ENCODE measurements around the gene TGFBR3.

Gene TGFBR3

DNA sequence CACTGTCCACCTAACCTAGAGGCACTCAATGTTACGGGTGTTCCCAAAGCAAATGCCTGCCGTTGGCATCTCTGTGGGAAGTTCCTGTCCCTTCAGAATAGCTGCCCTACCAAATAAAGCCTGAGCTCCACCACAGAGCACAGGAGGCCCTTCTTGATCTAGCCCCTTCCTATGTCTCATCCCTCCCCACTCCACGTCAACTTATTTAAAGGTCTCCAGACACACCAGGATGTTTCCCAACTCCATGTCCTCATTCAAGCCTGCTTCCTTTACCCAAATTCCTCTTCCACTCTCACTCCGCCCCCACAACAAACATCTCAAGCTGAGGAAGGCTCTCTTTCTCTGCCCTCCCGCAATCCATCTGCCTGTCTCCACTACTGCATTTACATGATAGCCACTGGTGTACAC is 87.7 kb downstream of the TGFBR3 start:
- FAIRE-seq: no peak

DNA sequence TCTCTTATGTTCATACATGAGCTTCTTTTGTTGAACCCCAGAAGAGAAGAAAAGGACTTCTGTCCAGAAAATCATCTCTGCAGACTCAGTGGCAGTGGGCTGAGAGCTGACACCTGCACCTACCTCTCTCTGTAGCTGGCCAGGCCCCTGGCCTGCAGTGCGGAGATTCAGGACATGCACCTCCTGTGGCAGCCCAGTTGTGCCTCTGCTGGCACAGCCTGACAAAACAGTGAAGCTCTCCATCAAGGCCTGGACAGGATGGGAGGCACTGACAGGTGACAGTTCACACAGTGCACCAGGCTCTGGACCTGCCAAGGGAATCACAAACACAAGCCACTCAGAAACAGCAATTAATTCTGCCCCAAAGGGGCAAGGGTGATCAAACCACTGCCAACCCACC is 88.8 kb downstream of the TGFBR3 start:
- FAIRE-seq: no peak

DNA sequence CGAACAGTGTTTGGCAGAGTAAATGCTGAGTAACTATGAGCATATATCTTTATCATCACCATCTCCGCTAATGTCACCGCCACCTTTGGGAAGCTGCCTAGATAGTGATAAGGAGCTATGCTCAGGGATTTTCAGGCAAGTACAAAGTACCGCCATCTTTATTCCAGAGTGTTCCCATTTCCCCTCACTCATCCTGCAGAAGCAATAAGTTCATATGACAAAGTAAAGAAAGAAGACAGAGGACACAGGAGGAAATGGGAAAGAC is 89.6 kb downstream of the TGFBR3 start:
- FAIRE-seq: no peak

DNA sequence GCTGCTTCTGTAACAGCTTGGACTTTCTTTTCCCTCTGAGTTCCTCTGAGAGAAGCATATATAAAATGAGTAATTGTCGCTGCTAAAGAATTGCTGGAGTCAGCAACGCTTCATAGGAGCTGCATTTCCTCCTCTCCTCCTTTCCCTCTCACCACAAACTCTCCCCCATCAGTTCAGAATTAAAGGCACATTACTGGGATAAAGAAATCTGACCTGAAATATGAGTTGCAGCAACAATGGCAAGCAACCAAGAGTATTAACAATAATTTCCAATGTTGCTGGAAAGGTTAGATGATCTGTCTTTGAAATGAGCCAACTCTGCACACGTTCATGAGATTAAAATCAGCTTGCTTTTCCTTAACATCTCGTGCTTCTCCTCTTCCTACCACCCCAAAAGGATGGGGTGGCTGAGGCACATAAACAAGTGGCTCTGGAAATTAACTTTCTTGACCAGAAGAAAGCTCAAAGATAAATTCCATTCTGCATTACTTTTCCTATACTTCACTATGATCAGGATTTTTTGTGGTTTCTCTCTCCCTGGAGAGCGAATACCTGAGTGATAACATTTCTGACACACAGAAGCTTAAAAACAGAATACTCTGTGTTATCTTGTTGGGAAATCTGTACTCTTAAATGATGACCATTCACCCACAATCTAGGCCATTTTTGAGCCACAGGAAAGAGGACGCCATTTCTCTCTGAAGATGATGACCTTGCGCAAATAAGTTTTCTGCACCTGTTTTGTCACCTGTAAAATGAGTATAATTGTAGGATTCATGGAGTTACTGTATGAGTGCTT is 90.2 kb downstream of the TGFBR3 start:
- FAIRE-seq: no peak

DNA sequence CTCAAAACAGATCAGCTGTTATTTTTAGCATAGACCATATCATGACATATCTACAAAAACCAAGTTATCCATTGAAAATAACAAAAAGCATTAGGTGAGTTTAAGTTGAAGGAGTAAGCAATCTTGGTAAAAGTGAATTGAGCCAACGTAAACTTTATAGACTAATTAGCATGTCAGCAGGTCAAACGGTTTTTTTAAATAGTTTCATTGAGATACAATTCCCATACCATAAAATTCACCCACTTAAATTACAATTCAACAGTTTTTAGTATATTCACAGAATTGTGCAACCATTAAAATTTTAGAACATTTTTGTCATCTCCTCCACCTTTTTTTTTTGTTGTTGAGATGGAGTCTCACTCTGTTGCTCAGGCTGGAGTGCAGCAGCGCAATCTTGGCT is 92.1 kb downstream of the TGFBR3 start:
- FAIRE-seq: no peak

DNA sequence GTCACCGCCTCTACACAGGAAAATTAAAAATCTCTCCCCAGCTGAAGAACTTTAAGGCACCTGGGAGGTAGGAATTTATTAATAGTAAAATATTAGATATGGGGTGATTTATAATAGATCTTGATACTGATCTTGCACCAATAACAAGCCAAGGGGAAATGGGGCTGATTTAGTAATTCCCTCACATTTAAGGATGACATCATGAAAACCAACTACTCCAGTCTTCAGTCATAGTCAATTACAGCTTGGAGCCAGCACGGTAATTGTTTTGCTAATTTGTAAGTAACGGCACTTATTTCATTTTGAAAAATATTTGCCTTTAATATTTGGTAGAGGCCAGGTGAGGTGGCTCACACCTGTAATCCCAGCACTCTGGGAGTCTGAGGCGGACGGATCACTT is 92.8 kb downstream of the TGFBR3 start:
- no peak for FAIRE-seq

DNA sequence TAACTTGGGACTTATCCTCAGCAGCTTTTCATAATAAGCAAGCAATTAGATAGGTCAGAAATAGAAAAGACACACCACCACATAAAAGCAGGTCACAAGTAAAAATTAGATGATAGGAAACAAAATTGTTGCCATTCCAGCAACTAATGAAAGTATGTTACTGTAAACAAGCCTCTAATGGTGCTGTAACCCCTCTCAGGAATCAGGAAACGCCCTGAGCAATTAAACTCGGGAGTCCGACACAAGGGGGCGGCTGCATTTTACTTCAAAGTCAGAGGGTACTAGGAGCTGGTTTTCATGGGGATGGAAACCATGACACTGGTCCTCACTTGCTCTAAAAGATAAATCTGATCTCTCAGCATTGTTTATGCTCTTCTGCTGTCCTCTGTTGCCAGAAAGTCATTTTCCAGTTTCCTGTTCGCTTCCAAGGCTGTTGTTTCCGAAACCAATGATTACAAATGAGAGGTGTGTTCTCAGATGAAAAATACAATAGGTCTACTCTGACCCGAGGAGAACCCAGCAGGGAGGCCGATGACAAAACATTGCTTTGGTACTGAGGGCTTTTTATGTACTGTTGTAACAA is 93.4 kb downstream of the TGFBR3 start:
- no peak for FAIRE-seq

DNA sequence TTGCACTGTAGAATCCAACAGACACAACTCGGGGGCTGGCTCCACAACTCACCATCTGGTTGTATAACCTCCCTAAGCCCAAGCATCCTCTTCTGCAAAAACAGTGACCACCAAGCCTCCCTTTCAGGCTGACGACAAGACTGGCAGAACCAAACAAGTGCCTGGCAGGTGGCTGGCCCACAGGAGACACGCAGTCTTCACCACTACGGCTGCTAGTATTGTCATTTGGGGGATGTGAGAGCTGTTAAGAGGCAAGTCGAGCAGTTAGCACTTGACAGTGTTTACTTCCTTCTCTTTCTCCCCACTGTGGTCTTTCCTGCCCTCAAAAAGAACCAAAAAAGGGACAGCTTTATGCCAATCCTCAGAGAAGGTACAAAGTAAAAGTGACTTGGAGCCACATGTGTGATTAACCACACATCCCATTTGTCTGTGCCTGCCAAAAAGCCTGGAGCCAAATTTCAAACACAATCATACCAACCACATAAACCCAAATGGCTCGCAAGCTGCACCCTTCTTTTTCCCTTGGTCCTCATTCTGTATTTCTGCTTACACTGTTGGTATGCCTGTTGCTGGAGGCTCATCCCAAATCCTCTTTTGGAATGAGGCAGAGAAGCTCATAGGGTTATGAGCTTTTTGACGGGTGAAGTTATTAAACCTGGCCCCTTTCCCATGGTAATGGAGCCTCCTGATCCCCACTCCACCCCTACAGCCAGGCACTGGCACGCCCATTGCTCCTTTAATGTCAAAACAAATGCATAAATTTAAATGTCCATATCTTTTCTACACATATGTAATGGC is 94.1 kb downstream of the TGFBR3 start:
- FAIRE-seq: no peak

DNA sequence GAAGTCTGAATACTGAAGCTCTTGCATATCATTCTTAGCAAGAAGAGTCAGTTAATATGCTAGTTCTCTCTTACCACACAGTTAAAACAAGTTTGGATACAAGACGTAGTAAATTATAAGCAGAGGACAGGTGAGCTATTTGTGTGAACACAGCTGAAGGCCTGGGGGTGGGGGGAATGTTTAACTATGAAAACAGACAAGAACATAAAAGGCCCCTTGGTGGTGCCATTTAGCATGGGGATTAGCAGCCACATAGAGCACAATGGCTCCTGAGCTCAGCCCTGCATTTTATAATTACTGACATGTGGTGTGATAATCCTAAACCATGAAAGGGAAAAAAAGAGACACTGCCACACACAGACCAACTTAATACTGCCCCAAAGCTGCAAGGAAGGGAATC is 94.8 kb downstream of the TGFBR3 start:
- FAIRE-seq: no peak

DNA sequence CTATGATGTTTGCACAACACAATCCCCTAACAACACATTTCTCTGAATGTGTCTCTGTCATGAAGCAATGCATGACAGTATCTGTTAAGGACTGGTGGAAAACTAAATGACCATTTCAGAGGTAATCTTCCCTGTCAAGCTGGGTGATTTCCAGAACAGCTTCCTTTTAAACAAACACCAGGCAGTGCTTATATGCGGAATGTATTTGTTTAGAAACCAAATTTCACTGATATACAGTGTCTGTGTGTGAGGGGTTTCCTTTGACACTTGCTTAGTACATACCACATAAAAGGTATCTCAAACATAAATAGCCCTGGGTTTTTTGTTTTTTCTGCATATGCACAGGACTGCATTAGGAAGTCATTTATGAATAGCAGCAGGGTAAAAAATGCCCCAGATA is 95.6 kb downstream of the TGFBR3 start:
- FAIRE-seq: no peak

DNA sequence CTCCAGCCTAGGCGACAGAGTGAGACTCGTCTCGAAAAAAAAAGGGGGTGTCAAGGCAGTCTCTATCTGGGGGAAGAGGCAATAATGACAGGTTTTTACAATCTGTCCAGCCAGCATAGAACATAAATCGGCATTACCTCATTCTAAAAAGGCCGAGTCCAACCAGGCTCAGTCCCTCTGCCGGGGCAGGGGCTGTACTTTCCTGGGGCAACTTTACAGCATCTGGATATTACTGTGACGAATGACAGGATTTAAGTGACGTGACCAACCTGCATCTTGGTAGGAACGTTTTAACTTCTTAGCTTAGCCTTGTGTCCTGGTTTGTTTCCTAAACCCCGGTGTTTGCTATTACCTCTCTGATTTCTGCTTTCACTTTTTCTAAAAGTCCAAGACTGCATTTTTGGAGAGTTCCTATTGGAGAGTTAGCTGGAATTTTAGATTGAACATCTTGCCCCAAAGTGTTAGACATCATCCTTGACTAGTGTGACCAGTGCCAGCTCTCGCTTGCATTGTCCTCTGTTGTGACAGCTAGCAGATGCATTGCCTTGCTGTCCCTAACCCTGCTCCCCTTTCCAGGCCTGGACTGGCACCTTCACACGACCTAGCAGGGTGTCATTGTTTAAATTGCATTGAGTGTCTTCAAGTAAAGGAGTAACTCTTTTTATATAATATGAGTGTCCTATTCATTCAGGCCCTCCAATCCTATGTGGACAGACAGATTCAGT is 96.5 kb downstream of the TGFBR3 start:
- no peak for FAIRE-seq

DNA sequence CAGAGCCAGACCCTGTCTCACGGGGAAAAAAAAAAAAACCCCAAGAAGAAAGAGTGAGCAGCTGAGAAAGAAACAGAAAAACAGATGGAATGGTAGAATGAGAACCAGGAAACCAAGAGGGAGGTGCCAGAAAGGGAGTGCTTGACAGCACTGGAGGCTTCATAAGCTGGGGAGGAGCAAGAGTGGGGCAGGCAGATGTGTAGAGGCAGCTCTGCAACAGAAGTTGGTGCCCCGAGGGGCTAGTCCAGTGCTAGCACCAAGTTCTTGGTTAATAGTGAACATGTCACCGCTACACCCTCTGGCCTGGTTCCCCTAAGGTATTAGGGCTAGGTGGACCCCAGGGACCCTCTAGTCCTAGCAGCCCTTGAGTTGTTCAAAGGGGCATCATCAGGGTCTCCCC is 98.0 kb downstream of the TGFBR3 start:
- no peak for FAIRE-seq

DNA sequence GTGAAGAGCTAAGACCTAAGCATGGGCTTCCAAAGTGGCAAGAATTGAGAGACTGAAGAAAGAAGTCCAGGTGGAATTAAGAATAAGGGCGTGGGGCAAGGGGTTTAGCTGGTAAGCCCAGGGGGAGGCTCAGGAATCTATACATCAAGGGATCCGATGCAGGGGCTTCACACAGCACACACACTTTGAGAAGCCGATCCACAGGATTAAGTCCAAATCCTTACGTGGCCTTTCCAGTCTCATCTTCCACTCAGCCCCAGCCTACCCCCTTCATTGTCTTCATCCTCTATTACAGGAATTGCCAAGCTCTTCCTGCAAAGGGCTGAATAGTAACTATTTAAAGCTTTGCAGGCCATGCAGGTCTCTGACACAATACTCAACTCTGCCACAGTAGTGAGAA is 101.3 kb downstream of the TGFBR3 start:
- no peak for FAIRE-seq

DNA sequence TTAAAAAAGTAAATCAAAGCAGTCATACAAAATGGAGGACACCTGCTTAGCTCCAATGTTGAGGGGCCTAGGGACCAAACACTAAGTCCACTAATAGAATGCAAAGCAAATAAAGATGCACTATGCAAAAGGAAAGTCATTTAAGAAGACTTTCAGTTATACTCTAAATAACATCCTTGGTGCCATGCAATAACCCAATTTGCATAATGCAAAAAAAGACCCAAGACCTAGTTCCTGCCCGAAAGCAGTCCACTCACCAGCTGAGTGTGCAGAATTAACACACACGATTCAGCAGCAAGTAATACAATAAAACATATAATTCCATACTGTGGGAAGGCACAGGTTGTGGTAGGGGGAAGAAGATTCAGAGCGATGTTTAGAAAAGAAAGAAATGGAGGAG is 101.8 kb downstream of the TGFBR3 start:
- no peak for FAIRE-seq

DNA sequence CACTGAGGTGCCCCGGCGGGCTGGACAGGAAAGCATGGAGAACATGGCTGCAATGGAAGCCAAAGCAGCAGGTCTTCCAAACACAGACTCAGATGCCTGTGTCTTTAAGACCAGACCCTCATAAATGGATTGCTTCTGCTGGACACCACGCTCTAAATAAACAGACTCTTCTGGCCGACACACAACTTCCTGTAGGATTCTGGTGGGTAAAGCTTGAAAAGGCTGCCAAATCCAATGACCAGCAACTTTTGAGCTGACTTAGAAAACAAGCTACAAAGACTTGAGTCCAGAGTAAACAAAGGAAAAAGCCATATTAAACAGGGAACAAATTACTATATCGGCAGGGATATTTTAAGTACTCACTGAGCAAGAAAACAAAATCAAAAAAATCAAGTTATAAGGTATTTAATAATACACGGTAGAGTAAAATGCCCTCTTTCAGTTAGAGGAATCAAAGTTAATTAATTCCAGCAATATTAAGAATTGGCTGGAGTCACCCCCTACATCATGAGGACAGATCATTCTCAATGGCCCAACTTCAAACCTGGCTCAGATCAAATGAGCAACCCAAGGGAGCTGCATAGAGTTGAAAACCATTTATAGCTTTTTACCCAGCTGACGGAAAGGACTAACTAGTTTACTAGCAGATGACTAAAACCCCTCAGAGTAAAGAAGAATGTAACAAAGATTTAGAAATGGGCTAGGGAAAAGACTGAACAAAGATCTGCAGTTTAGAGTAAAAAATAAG is 102.4 kb downstream of the TGFBR3 start:
- FAIRE-seq: no peak

DNA sequence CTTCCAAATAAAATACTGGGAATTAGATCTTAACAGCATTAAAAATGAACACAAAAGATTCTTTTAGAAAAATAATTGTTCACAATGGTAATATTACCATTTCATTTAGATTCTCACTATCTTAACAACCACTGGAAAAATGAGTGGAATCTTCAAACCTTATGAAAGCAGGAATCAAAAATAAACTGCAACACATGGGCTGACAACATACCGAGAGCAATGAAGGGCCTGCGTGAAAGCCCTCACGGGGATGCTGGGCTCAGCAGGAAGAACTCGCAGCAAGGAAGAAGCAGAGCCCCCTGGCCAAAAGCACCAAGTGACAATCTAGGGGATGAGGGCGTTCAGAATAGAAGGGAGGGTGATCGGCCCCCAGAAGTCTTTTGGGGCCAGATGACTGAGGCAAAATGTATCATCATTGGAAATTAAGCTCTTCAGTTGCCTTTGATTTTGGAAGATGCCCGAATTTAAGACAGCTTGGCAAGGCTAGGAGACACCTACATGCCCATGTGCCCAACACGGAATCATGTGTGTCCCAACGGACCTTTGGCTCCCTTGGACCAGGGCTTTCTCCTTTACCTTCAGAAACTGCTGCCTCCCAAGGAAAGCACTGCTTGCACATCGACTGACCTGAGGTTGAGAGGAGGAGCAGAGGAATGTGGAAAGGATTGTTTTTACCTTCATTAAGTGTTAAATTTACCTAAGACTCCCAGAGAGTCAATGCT is 103.9 kb downstream of the TGFBR3 start:
- FAIRE-seq: no peak

DNA sequence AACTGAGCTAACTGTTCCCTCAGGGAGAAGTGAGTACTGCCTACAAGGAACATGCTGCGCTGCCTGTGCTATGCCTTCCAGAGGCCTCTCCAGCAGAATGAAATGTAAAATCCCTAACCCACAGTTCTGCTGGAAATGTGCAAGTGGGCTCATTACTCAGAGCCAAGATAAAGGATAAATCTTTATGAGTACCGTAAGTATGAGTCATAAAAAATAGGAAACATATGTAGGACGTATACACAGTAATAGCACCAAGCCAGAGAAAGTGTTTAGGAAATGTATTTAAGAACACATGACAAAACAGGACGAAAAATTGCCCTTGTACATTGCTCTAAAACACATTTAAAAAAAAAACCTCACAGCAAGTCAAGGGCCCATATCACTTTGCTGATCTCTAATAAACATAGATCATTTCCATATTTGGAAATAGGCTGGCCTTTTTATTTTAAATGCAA is 104.6 kb downstream of the TGFBR3 start:
- FAIRE-seq: no peak

DNA sequence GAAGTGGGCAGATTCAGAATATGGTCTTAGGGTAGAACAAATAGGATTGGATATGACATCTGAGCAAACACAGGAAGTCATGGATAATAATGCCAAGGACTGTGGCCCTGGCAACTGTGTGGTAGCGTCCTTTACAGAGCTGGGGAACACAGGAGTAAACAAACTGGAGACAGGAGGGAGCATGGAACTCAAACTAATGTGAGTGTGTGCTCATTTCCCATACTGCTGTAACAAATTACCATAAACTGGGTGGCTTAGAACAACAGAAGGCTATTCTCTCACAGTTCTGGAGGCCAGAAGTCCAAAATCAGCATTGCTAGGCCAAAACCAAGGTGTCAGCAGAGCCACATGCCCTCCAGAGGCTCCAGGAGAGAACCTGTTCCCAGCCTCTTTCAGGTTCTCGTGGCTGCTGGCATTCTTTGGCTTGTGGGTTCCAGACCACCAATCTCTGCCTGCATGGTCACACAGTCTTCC is 106.4 kb downstream of the TGFBR3 start:
- FAIRE-seq: no peak

DNA sequence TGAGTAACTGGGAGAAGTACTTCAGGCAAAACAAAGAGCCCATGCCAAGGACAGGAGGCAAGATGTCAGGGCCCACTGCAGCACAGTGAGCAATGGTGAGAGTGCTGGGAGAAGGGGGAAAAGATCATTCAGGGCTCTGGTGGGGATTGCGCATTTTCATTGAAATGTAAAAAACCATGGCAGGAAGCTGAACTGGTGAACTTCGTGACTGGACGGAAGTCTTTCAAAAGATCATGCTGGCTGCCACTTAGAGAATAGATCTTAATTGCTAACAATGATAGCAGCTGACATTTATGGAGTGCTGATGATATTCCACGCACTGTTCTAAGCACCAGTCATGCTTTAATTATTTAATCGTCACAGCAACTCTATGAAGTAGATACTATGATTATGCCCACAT is 107.0 kb downstream of the TGFBR3 start:
- no peak for FAIRE-seq

DNA sequence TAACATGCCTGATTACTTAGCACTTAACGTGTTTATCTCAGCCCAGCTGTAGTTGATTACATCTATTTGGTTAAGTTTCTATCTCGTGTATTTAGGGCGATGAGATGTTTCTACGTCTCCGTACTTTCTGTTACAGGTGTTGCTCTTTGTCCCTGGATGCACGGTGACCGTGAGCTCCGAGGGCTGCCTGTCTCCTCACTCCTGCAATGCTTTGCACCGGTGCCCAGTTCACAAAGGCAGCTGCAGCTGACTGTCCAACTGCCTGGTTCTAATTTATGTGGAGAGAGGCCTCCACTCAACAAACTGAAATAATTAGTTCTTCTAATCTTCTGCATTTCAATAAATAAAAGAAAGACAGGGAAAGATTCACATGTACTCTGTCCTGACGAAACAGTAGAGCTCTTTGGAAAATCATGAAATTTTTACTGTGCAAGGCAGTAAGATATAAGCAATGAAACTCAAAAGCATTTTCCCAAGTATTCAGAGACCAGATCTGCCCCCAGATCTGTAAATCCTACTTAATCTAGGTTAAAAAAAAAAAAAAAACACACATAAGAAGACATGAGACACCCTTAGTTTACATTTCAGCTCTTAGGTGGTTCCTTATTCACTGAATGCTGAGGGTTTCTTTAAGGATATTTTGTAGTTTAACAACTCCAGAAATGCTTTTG is 108.2 kb downstream of the TGFBR3 start:
- FAIRE-seq: no peak

DNA sequence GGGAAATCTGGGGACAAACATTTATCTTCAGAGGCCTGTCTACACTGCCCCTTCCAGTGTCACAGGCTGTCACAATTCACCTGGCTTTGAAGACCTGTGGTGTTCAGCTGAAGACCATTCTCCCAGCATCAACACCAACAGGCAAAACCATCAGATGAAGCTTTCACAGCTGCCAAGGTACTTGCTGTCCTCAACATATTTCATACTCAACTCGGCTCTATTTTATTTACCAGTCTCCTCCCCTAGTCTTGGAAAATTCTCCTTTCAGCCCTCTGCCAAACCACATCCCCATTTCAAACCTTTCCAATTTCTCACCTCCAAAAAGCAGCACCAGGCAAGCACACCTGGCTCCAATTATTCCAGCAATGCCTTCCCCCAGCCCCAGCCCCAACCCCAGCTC is 108.8 kb downstream of the TGFBR3 start:
- no peak for FAIRE-seq
